Epithelial cell of esophagus (primary cell): ENCODE data around the gene R3HDM2.
"Not testable (repeated sequence)": the region's sequence is repeated elsewhere in the genome, so short reads cannot be mapped to it uniquely, and the experiment has no call there.

ENCODE experiments used
- DNase-seq: peaks from one replicate; pipeline ENCODE4 v3.0.0; 2010; ENCODE audit warnings: low read depth
- H3K4me3 ChIP-seq: 2 replicates; pipeline ENCODE4 v1.5.1; 2011; ENCODE audit warnings: mild to moderate bottlenecking, low read length, control low read depth
- CTCF ChIP-seq: IDR thresholded peaks from 2 replicates; pipeline ENCODE4 v1.5.1; 2011; ENCODE audit warnings: low read depth, mild to moderate bottlenecking, low read length, control low read depth, inconsistent platforms; ENCODE audit not compliant: insufficient read depth; ENCODE audit errors: missing control alignments

Gene R3HDM2

GRCh38 chr12:57446292-57446960 lies 15.6 kb upstream of the R3HDM2 start:
- TF ChIP-seq CTCF, result no peak
- no peak overlapping the region for H3K4me3 ChIP-seq
- no peak for DNase-seq

DNA sequence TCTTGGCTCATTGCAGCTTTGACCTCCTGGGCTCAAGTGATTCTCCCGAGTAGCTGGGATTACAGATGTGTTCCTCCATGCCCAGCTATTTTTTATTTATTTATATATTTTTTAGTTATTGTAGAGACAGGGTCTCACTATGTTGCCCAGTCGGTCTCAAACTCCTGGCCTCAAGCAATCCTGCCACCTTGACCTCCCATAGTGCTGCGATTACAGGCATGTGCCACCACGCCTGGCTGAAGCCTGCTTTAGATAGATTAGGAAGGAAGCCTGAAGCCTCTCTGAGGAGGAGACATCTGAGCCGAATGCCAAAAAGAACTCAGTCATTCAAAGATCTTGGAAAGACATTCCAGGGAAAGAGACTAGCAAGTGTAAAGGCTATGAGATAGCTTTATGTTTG lies 13.9 kb upstream of the R3HDM2 start:
- no peak overlapping the region for H3K4me3 ChIP-seq
- no peak for TF ChIP-seq CTCF
- DNase-seq, result no peak

DNA sequence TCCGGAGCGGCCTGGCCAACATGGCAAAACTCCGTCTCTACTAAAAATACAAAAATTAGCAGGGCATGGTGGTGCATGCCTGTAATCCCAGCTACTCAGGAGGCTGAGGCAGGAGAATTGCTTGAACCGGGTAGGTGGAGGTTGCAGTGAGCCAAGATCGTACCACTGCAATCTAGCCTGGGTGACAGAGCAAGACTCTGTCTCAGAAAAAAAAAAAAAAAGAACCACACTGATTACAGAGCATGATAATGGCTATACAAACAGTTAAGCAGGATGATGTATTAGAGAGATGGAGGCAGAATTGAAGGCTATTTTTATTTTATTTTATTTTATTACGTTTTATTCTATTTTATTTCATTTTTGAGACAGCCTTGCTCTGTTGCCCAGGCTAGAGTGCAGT lies 13.5 kb upstream of the R3HDM2 start:
- not testable (repeated sequence) for DNase-seq, H3K4me3 ChIP-seq

DNA sequence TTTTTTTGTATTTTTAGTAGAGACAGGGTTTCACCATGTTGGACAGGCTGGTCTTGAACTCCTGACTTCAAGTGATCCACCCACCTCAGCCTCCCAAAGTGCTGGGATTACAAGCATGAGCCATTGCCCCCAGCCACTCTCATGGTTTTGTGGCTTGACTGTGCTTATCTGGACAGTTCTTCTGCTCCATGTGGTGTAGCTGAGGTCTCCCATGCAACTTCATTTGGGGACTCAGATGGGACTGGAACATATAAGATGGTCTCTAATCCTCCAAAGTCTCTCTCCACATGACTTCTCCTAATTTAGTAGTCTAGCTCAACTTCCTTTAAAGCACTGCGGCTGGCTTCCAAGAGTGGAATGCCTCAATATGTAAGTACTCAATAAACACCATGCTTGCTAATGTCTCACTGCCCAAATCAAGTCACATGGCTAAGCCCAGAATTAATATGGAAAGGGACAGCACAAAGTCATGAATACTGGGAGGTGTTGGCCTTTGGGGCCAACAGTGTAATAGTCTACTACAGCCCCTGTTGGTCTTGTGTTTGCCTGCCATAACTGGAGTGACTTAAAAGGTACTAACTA lies 11.1 kb upstream of the R3HDM2 start:
- TF ChIP-seq CTCF, result no peak
- no peak overlapping the region for H3K4me3 ChIP-seq
- no peak for DNase-seq

GRCh38 chr12:57441393-57441792 lies 10.6 kb upstream of the R3HDM2 start:
- DNase-seq, H3K4me3 ChIP-seq: not testable (repeated sequence)

GRCh38 chr12:57439762-57440266 lies 9.0 kb upstream of the R3HDM2 start:
- TF ChIP-seq CTCF, result no peak
- no peak for DNase-seq
- H3K4me3 ChIP-seq, result no peak overlapping the region

GRCh38 chr12:57438400-57438799 lies 7.6 kb upstream of the R3HDM2 start:
- no peak overlapping the region for H3K4me3 ChIP-seq
- DNase-seq, result no peak
- TF ChIP-seq CTCF, result no peak

DNA sequence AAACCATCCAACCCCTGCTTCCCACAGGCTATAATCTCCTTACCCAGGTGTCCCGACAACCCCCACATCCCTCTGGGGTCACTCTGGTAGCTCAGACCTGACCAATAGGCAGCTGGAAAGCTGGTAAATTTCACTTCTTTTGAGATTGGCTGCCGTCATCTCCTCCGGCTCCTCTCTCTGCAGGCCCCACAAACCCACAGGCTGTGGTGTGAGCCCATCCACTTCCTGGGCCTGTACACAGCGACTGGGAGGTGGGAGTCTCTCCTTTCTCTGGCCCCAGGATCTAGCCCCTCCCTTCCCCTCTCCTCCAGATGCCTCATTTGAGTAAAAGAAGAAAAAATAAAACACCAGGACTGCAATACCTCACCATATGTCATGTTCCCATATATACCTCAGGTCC lies 4.5 kb upstream of the R3HDM2 start:
- DNase-seq, result no peak
- TF ChIP-seq CTCF, result no peak
- no peak overlapping the region for H3K4me3 ChIP-seq
